GM12878 (cell line): Measurements from ENCODE around the gene IGFBP3. TPM values are rescaled to one million over a fixed set of nuclear protein-coding genes. Genes with fewer than 3 reads are reported as not detected.
"Not testable (repeated sequence)": the region's sequence is repeated elsewhere in the genome, so short reads cannot be mapped to it uniquely, and the experiment has no call there.

Source experiments
- ATAC-seq: fragments of 200-7000 bp; cut with Tn5 transposase; 3 replicates; pipeline ENCODE4 v1.9.1; 2020; ENCODE audit warnings: mild to moderate bottlenecking, moderate library complexity
- BruUV-seq: library from RNA; stranded (reverse); fragments of 400-500 nt; replicated peaks from 2 replicates; lab custom pipeline; 2021; lab: Mats Ljungman, UMichigan
- CTCF ChIA-PET: fragments of 300-600 bp; sonication (Branson Sonifier 250); formaldehyde crosslinking; extraction: SDS; loops from one replicate; lab custom pipeline; 2021; ENCODE audit warnings: inconsistent platforms; lab: Yijun Ruan, JAX
- POLR2A ChIA-PET: fragments of 350-600 bp; formaldehyde crosslinking; extraction: SDS; loops from one replicate; lab custom pipeline; 2021; ENCODE audit warnings: inconsistent platforms; lab: Charles Lee
- RAD21 ChIA-PET: fragments of 300-600 bp; sonication (Branson Sonifier 250); formaldehyde crosslinking; loops from one replicate; lab custom pipeline; 2023; ENCODE audit warnings: antibody characterized with exemption; ENCODE audit not compliant: unreplicated experiment; lab: Charles Lee
- SMC1A ChIA-PET: fragments of 300-600 bp; sonication (Branson Sonifier 250); formaldehyde crosslinking; loops from one replicate; lab custom pipeline; 2023; ENCODE audit not compliant: unreplicated experiment, uncharacterized antibody; lab: Charles Lee
- DNase-seq: peaks from one replicate; pipeline ENCODE4 v3.0.0-alpha.2; 2011; ENCODE audit warnings: low read depth, low spot score
- FAIRE-seq: peaks from 3 replicates; lab custom pipeline; 2011; peaks lifted over from hg19 to GRCh38; lab: Jason Lieb, UNC
- H2AFZ ChIP-seq: 2 replicates; pipeline ENCODE4 v1.6.0; 2011; ENCODE audit warnings: low read depth, low read length, control low read depth; ENCODE audit not compliant: control insufficient read depth
- H3K27ac ChIP-seq: 2 replicates; pipeline ENCODE4 v1.5.1; 2011; ENCODE audit warnings: control low read depth; ENCODE audit not compliant: control insufficient read depth, insufficient read depth
- H3K27me3 ChIP-seq, 2 experiments: replicated peaks in 1 of 2; 2 replicates each; pipeline versions ENCODE4 v1.6.0 to v1.6.1; 2011; ENCODE audit warnings: low read length in 1 of 2; ENCODE audit not compliant: control insufficient read depth in 2 of 2, insufficient read depth in 2 of 2
- H3K36me3 ChIP-seq, 2 experiments: 2 replicates each; pipeline ENCODE4 v1.5.1; 2011; ENCODE audit warnings: low read length in 1 of 2; ENCODE audit not compliant: control insufficient read depth in 2 of 2, insufficient read depth in 2 of 2
- H3K4me1 ChIP-seq: 2 replicates; pipeline ENCODE4 v1.6.1; 2011; ENCODE audit warnings: mild to moderate bottlenecking, low read length, moderate library complexity, mixed read lengths; ENCODE audit not compliant: control insufficient read depth, insufficient read depth
- H3K4me2 ChIP-seq: 2 replicates; pipeline ENCODE4 v1.6.0; 2011; ENCODE audit warnings: control low read depth; ENCODE audit not compliant: control insufficient read depth, insufficient read depth
- H3K4me3 ChIP-seq: fragments of 200-600 bp; sonication (generic); 2 replicates; pipeline ENCODE4 v1.5.1; 2016
- H3K79me2 ChIP-seq: 2 replicates; pipeline ENCODE4 v1.6.0; 2011; ENCODE audit warnings: low read length; ENCODE audit not compliant: control insufficient read depth, insufficient read depth
- H3K9ac ChIP-seq: 2 replicates; pipeline ENCODE4 v1.8.0; 2011; ENCODE audit warnings: low read length, control low read depth, mixed read lengths; ENCODE audit not compliant: control insufficient read depth, insufficient read depth
- H3K9me3 ChIP-seq: replicated peaks from 3 replicates; pipeline ENCODE4 v1.5.1; 2011; ENCODE audit warnings: mild to moderate bottlenecking, low read length; ENCODE audit not compliant: control insufficient read depth, insufficient read depth
- H4K20me1 ChIP-seq: 2 replicates; pipeline ENCODE4 v1.6.0; 2011; ENCODE audit not compliant: control insufficient read depth, insufficient read depth
- BHLHE40 ChIP-seq, 2 experiments: fragments of 450-650 bp in 1 of 2; IDR thresholded peaks; 2 replicates each; pipeline ENCODE4 v1.6.1; 2011 to 2017; ENCODE audit warnings: low read depth in 2 of 2, borderline replicate concordance in 1 of 2, improper control_type of control experiment in 1 of 2, low read length in 1 of 2, mild to moderate bottlenecking in 1 of 2
- CBX5 ChIP-seq: sonication (generic); IDR thresholded peaks from 2 replicates; pipeline ENCODE4 v1.6.1; 2016; ENCODE audit warnings: low read depth, moderate library complexity, mild to moderate bottlenecking, inconsistent platforms
- CHD1 ChIP-seq: IDR thresholded peaks from 2 replicates; pipeline ENCODE4 v1.6.1; 2012; ENCODE audit warnings: low read depth, low read length, improper control_type of control experiment
- CREB1 ChIP-seq: IDR thresholded peaks from 2 replicates; pipeline ENCODE4 v1.6.1; 2012; ENCODE audit warnings: low read depth, mild to moderate bottlenecking, inconsistent platforms
- ETV6 ChIP-seq, 2 experiments: fragments of 450-650 bp in 1 of 2; IDR thresholded peaks in 1 of 2; conservative IDR thresholded peaks in 1 of 2; 2 replicates each; pipeline ENCODE4 v1.6.1; 2014; ENCODE audit warnings: antibody characterized with exemption in 1 of 2, borderline replicate concordance in 1 of 2, low read depth in 1 of 2, mild to moderate bottlenecking in 1 of 2, moderate library complexity in 1 of 2
- FOXM1 ChIP-seq: IDR thresholded peaks from 2 replicates; pipeline ENCODE4 v1.6.1; 2012; ENCODE audit warnings: low read depth, mild to moderate bottlenecking, inconsistent platforms, low read length, moderate library complexity
- JUNB ChIP-seq: IDR thresholded peaks from 2 replicates; pipeline ENCODE4 v1.6.1; 2016; ENCODE audit warnings: antibody characterized with exemption, mild to moderate bottlenecking
- JUND ChIP-seq: IDR thresholded peaks from 2 replicates; pipeline ENCODE4 v1.6.1; 2012; ENCODE audit warnings: low read depth, mild to moderate bottlenecking, low read length, improper control_type of control experiment, moderate library complexity
- KDM1A ChIP-seq: fragments of 200-600 bp; sonication (generic); IDR thresholded peaks from 2 replicates; pipeline ENCODE4 v1.6.1; 2016; ENCODE audit warnings: borderline replicate concordance
- MEF2B ChIP-seq: fragments of 450-650 bp; IDR thresholded peaks from 2 replicates; pipeline ENCODE4 v1.6.1; 2018; ENCODE audit warnings: mild to moderate bottlenecking, moderate library complexity; ENCODE audit not compliant: partially characterized antibody, poor library complexity, severe bottlenecking
- NFYB ChIP-seq: IDR thresholded peaks from 2 replicates; pipeline ENCODE4 v1.6.1; 2011; ENCODE audit warnings: low read depth, mild to moderate bottlenecking, low read length, improper control_type of control experiment, moderate library complexity; ENCODE audit not compliant: insufficient read depth
- SMC3 ChIP-seq: IDR thresholded peaks from 2 replicates; pipeline ENCODE4 v1.6.1; 2011; ENCODE audit warnings: low read length, improper control_type of control experiment, borderline replicate concordance
- SPI1 ChIP-seq: IDR thresholded peaks from 2 replicates; pipeline ENCODE4 v1.6.1; 2011; ENCODE audit warnings: low read depth, mild to moderate bottlenecking, low read length, moderate library complexity, borderline replicate concordance; ENCODE audit not compliant: insufficient read depth
- STAT3 ChIP-seq: IDR thresholded peaks from 2 replicates; pipeline ENCODE4 v1.6.1; 2011; ENCODE audit warnings: low read depth, low read length, improper control_type of control experiment
- YBX1 ChIP-seq: fragments of 450-650 bp; IDR thresholded peaks from 2 replicates; pipeline ENCODE4 v1.6.1; 2016; ENCODE audit warnings: antibody characterized with exemption
- WGBS: methylation state at CpG from one replicate; pipeline ENCODE4 v1.1.6; 2016; ENCODE audit warnings: low lambda C conversion rate; ENCODE audit not compliant: insufficient replicate concordance, insufficient coverage; ENCODE audit errors: missing lambda C conversion rate; 5-methylcytosine and 5-hydroxymethylcytosine counted together
- in situ Hi-C: fragments of 300-500 bp; cut with MboI; formaldehyde crosslinking; loops from 9 replicates; pipeline ENCODE4 v1.14.3; 2018; ENCODE audit warnings: mixed read lengths
- intact Hi-C: fragments of 100-400 bp; cut with micrococcal nuclease; formaldehyde crosslinking; loops from one replicate; pipeline ENCODE4 v1.14.2; 2022; ENCODE audit not compliant: unreplicated experiment
- polyA plus RNA-seq, 11 experiments: library from polyadenylated mRNA; depleted of rRNA in 4 of 11; unstranded in 6 of 11; stranded (reverse) in 5 of 11; fragments of >200 nt; fragmentation: Nextera tagmentation in 4 of 11; fragmentation: Illumina TruSeq in 1 of 11; extraction: Ambion mirVana in 4 of 11; extraction: Trizol in 1 of 11; gene quantifications; 1 replicate in 1 of 11; 2 replicates in 10 of 11; pipeline versions ENCODE4 v1.2.1 to v1.2.3, GENCODE V29; 2011 to 2016; ENCODE audit warnings: inconsistent platforms in 2 of 11, missing spikeins in 2 of 11, low read depth in 1 of 11
- total RNA-seq, 4 experiments: library from RNA; depleted of rRNA in 3 of 4; stranded (reverse); fragments of >200 nt in 3 of 4; fragmentation: Illumina TruSeq in 1 of 4; extraction: Trizol in 1 of 4; gene quantifications; 2 replicates each; pipeline versions ENCODE4 v1.2.1 to v1.2.3, GENCODE V29; 2013 to 2021
- TF ChIP-seq, protein P1 (sequence below): IDR thresholded peaks from 2 replicates; pipeline ENCODE4 v1.6.1; 2012; ENCODE audit warnings: low read length, inconsistent platforms

IGFBP3 gene
- total and polyA plus RNA-seq, 10 of the 15 experiments (the other 5 are each of a cell fraction or from before 2014, with no cell fraction given) = 6.0 to 28.0 (median 15.6) TPM

DNA sequence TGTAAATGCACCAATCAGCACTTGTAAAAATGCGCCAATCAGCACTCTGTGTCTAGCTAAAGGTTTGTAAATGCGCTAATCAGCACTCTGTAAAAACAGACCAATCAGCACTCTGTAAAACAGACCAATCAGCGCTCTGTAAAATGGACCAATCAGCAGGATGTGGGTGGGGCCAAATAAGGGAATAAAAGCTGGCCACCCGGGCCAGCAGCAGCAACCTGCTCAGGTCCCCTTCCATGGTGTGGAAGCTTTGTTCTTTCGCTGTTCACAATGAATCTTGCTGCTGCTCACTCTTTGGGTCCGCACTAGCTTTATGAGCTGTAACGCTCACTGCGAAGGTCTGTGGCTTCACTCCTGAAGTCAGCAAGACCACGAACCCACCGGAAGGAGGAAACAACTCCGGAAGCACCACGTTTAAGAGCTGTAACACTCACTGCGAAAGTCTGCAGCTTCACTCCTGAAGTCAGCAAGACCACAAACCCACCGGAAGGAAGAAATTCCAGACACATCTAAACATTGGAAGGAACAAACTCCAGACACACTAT, 19.2 kb upstream of the IGFBP3 start:
- H3K4me2 ChIP-seq, H3K79me2 ChIP-seq, H3K27me3 ChIP-seq, POLR2A ChIA-PET, H3K36me3 ChIP-seq, H3K27ac ChIP-seq, in situ Hi-C loops, DNase-seq, BruUV-seq, H3K4me1 ChIP-seq, ATAC-seq, FAIRE-seq, H3K9ac ChIP-seq, intact Hi-C loops: not testable (repeated sequence)
- CTCF ChIA-PET = interaction anchor here (1.2 to 2.2 kb wide), 2 partner anchors 17 to 22 kb away, joined by 4 to 7 read pairs; no protein-coding TSS in a partner anchor
- WGBS = 38% methylated on average over 13 of the region's 14 CpGs
- peak overlapping the region; percentile 12; the same call in 1 of the 2 replicates for H2AFZ ChIP-seq
- 0 out of 2 replicates have a peak, but pooled peaks have one; percentile 57 for TF ChIP-seq NFYB
- TF ChIP-seq ETV6 (conservative IDR thresholded peaks at IDR 0.05 in 1 of 2, IDR thresholded peaks at IDR 0.05 in 1 of 2; ENCODE audit: borderline replicate concordance in 1 of 2, low read depth in 1 of 2) = peak in 1 of 2 experiments; percentile 50; a peak in 1 of 4 replicates
- TF ChIP-seq, all 136 proteins: peak for 2; not testable (repeated sequence) for 134
- H4K20me1 ChIP-seq, H3K9me3 ChIP-seq, RAD21 ChIA-PET, H3K4me3 ChIP-seq: not testable (repeated sequence)
- SMC1A ChIA-PET = interaction anchor here (0.6 to 0.7 kb wide), 2 partner anchors 68 to 774 kb away, joined by 3 read pairs; no protein-coding TSS in a partner anchor

DNA sequence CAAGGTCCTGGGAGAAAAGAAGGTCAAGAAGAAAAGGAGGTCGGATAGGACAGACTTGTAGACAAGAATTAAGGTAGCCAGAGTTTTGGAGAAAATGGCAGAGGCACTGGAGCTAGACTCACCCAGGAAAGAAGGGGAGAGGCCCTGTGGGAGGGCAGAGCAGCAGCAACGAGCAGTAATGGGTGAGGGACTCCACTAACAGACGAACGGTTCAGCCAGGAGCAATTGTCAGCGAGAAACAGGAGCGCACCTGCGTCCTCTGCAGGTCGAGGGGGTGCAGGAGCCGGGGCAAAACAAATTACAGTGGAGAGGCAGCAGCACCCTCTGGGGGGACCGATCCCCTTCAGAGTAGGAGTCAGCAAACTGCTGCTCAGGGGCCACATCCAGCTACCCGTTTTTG, 18.5 kb upstream of the IGFBP3 start:
- Histone ChIP-seq H3K9ac (no peak overlapping the region), H3K4me2 (no peak overlapping the region), H3K36me3 (no peaks in the 10 kb centered on the region), H2AFZ (no peak overlapping the region), H3K79me2 (no peaks in the 10 kb centered on the region), H3K4me1 (no peaks in the 10 kb centered on the region), H3K27me3 (no peaks in the 10 kb centered on the region), H3K27ac (no peak overlapping the region), H3K4me3 (no peak overlapping the region), H4K20me1 (no peaks in the 10 kb centered on the region), H3K9me3 (no peaks in the 10 kb centered on the region)
- ChIA-PET RAD21 (interaction anchor here (1.0 kb wide), 1 partner anchor 215 kb away, joined by 3 read pairs; no protein-coding TSS in a partner anchor), POLR2A (no interaction called here), CTCF (interaction anchor here (2.2 to 3.5 kb wide), 2 partner anchors 17 to 21 kb away, joined by 7 to 15 read pairs; no protein-coding TSS in a partner anchor), SMC1A (interaction anchor here (0.6 to 1.2 kb wide), 3 partner anchors 17 to 775 kb away, joined by 3 read pairs; no protein-coding TSS in a partner anchor)
- WGBS = 26% methylated on average over 10 of the region's 11 CpGs
- FAIRE-seq (no peak), ATAC-seq (no peak), DNase-seq (no peak)
- in situ Hi-C loops = no loop called here
- BruUV-seq = no TSS peak
- intact Hi-C loops = no loop called here
- TF ChIP-seq MEF2B = no peak
- TF ChIP-seq SPI1 = no peak
- TF ChIP-seq FOXM1 = no peak
- no peak for TF ChIP-seq YBX1
- TF ChIP-seq CREB1 = no peak
- TF ChIP-seq, protein P1, sequence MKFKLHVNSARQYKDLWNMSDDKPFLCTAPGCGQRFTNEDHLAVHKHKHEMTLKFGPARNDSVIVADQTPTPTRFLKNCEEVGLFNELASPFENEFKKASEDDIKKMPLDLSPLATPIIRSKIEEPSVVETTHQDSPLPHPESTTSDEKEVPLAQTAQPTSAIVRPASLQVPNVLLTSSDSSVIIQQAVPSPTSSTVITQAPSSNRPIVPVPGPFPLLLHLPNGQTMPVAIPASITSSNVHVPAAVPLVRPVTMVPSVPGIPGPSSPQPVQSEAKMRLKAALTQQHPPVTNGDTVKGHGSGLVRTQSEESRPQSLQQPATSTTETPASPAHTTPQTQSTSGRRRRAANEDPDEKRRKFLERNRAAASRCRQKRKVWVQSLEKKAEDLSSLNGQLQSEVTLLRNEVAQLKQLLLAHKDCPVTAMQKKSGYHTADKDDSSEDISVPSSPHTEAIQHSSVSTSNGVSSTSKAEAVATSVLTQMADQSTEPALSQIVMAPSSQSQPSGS = no peak
- no peak for TF ChIP-seq STAT3
- no peak for TF ChIP-seq KDM1A
- no peak for TF ChIP-seq BHLHE40 (IDR thresholded peaks at IDR 0.05; ENCODE audit: borderline replicate concordance in 1 of 2, low read depth in 2 of 2, low read length in 1 of 2)
- TF ChIP-seq JUNB = no peak
- no peak for TF ChIP-seq CBX5
- no peak for TF ChIP-seq SMC3
- TF ChIP-seq JUND = no peak
- no peak for TF ChIP-seq CHD1
